HCT116 (cell line): Measurements from ENCODE around the gene PHF5A. TPM values are rescaled to one million over a fixed set of nuclear protein-coding genes. Genes with fewer than 3 reads are reported as not detected.
A peak's percentile ranks its signal among the peaks of the same experiment; 100 is the strongest.

Experiments used
- ATAC-seq: fragments of 200-7000 bp; cut with Tn5 transposase; 2 replicates; pipeline ENCODE4 v1.9.1; 2020; ENCODE audit warnings: mild to moderate bottlenecking, moderate library complexity
- BruUV-seq: library from RNA; stranded (reverse); fragments of 400-500 nt; replicated peaks from 2 replicates; lab custom pipeline; 2021; lab: Mats Ljungman, UMichigan
- CTCF ChIA-PET: fragments of 300-600 bp; sonication (Branson Sonifier 250); formaldehyde crosslinking; loops from one replicate; lab custom pipeline; 2021; ENCODE audit warnings: antibody characterized with exemption; lab: Charles Lee
- POLR2A ChIA-PET: fragments of 300-600, 350-600 bp; sonication (Branson Sonifier 250); formaldehyde crosslinking; loops from one replicate; lab custom pipeline; 2021; ENCODE audit warnings: antibody characterized with exemption; lab: Charles Lee
- RAD21 ChIA-PET, 2 experiments: fragments of 300-600 bp; sonication (Branson Sonifier 250); formaldehyde crosslinking; loops; one replicate each; lab custom pipeline; 2023; ENCODE audit warnings: low total read pairs in 2 of 2; ENCODE audit not compliant: uncharacterized antibody in 2 of 2, unreplicated experiment in 2 of 2, low non-redundant PET in 1 of 2; lab: Charles Lee
- DNase-seq: peaks from one replicate; pipeline ENCODE4 v3.0.0-alpha.2; 2010; ENCODE audit warnings: low read depth, low spot score
- H2AFZ ChIP-seq: fragments of 200-600 bp; shearing (Covaris generic), sonication (generic); 2 replicates; pipeline ENCODE4 v1.6.1; 2017; ENCODE audit warnings: low read depth, mixed run types, mixed read lengths, antibody characterized with exemption, low read length; ENCODE audit not compliant: poor library complexity, severe bottlenecking
- H3K27ac ChIP-seq: 2 replicates; pipeline ENCODE4 v1.5.1; 2012; ENCODE audit warnings: low read depth, low read length
- H3K27me3 ChIP-seq: fragments of 200-600 bp; sonication (generic); 2 replicates; pipeline ENCODE4 v1.6.1; 2016; ENCODE audit warnings: mixed run types, low read length, mixed read lengths; ENCODE audit not compliant: insufficient read depth
- H3K36me3 ChIP-seq, 2 experiments: fragments of 200-500 bp in 1 of 2; fragments of 200-600 bp in 1 of 2; sonication (Bioruptor generic) in 1 of 2; sonication (generic) in 1 of 2; 2 replicates each; pipeline versions ENCODE4 v1.5.1 to v1.6.1; 2014 to 2016; ENCODE audit warnings: low read length in 2 of 2, inconsistent platforms in 1 of 2, mixed read lengths in 1 of 2, mixed run types in 1 of 2; ENCODE audit not compliant: insufficient read depth in 2 of 2, control insufficient read depth in 1 of 2
- H3K4me1 ChIP-seq, 2 experiments: fragments of 200-600 bp in 1 of 2; sonication (generic) in 1 of 2; 2 replicates each; pipeline versions ENCODE4 v1.5.1 to v1.6.1; 2012 to 2017; ENCODE audit warnings: low read length in 2 of 2, inconsistent platforms in 1 of 2, mild to moderate bottlenecking in 1 of 2, mixed read lengths in 1 of 2, mixed run types in 1 of 2, moderate library complexity in 1 of 2; ENCODE audit not compliant: insufficient read depth in 2 of 2, control insufficient read depth in 1 of 2
- H3K4me2 ChIP-seq: fragments of 200-600 bp; sonication (generic); 2 replicates; pipeline ENCODE4 v1.6.1; 2017; ENCODE audit warnings: mixed run types, low read length, mixed read lengths
- H3K4me3 ChIP-seq, 2 experiments: fragments of 200-600 bp in 1 of 2; sonication (generic) in 1 of 2; replicated peaks in 1 of 2; 2 replicates each; pipeline ENCODE4 v1.5.1; 2011 to 2016; ENCODE audit warnings: low read length in 2 of 2, control low read depth in 1 of 2, low read depth in 1 of 2, mild to moderate bottlenecking in 1 of 2, mixed read lengths in 1 of 2, mixed run types in 1 of 2
- H3K79me2 ChIP-seq: fragments of 200-600 bp; sonication (generic); 2 replicates; pipeline ENCODE4 v1.6.1; 2017; ENCODE audit warnings: mild to moderate bottlenecking, mixed run types, low read length, moderate library complexity, mixed read lengths; ENCODE audit not compliant: insufficient read depth
- H3K9ac ChIP-seq: fragments of 200-600 bp; sonication (generic); 2 replicates; pipeline ENCODE4 v1.6.1; 2016; ENCODE audit warnings: low read length, mixed read lengths
- H3K9me2 ChIP-seq: fragments of 200-600 bp; sonication (generic), shearing (Covaris generic); 2 replicates; pipeline ENCODE4 v1.6.1; 2017; ENCODE audit warnings: mixed run types, mild to moderate bottlenecking, moderate library complexity; ENCODE audit not compliant: insufficient read depth
- H3K9me3 ChIP-seq, 2 experiments: fragments of 200-500 bp in 1 of 2; fragments of 200-600 bp in 1 of 2; sonication (Bioruptor generic) in 1 of 2; sonication (generic) in 1 of 2; 2 replicates each; pipeline ENCODE4 v1.6.1; 2014 to 2017; ENCODE audit warnings: low read length in 2 of 2, mixed read lengths in 2 of 2, inconsistent platforms in 1 of 2, low read depth in 1 of 2, mild to moderate bottlenecking in 1 of 2, mixed run types in 1 of 2, moderate library complexity in 1 of 2; ENCODE audit not compliant: control insufficient read depth in 1 of 2, insufficient read depth in 1 of 2
- H4K20me1 ChIP-seq: fragments of 200-600 bp; sonication (generic), shearing (Covaris generic); 2 replicates; pipeline ENCODE4 v1.6.1; 2017; ENCODE audit warnings: mixed run types, mild to moderate bottlenecking, moderate library complexity; ENCODE audit not compliant: insufficient read depth
- CBX3 ChIP-seq: IDR thresholded peaks from 2 replicates; pipeline ENCODE4 v1.6.1; 2012; ENCODE audit warnings: low read depth
- CEBPB ChIP-seq: IDR thresholded peaks from 2 replicates; pipeline ENCODE4 v1.6.1; 2012; ENCODE audit warnings: low read depth
- EGR1 ChIP-seq: IDR thresholded peaks from 2 replicates; pipeline ENCODE4 v1.6.1; 2012; ENCODE audit warnings: low read depth
- EZH2phosphoT487 ChIP-seq: fragments of 200-600 bp; IDR thresholded peaks from 2 replicates; pipeline ENCODE4 v1.6.1; 2018; ENCODE audit warnings: antibody characterized with exemption, borderline replicate concordance
- JUND ChIP-seq: IDR thresholded peaks from 2 replicates; pipeline ENCODE4 v1.6.1; 2012
- POLR2A ChIP-seq: IDR thresholded peaks from 2 replicates; pipeline ENCODE4 v1.7.0; 2011; ENCODE audit warnings: borderline replicate concordance; ENCODE audit not compliant: insufficient read depth, insufficient read length; ENCODE audit errors: extremely low read depth
- POLR2AphosphoS5 ChIP-seq: IDR thresholded peaks from 2 replicates; pipeline ENCODE4 v1.6.1; 2011; ENCODE audit warnings: mild to moderate bottlenecking, low read depth, low read length, moderate library complexity
- RAD21 ChIP-seq: IDR thresholded peaks from 2 replicates; pipeline ENCODE4 v1.6.1; 2012; ENCODE audit warnings: low read depth, mild to moderate bottlenecking
- SIN3A ChIP-seq: IDR thresholded peaks from 2 replicates; pipeline ENCODE4 v1.6.1; 2012; ENCODE audit warnings: low read depth
- SP1 ChIP-seq: IDR thresholded peaks from 2 replicates; pipeline ENCODE4 v1.6.1; 2012; ENCODE audit warnings: low read depth
- TCF7L2 ChIP-seq: IDR thresholded peaks from 2 replicates; pipeline ENCODE4 v1.7.0; 2011; ENCODE audit warnings: borderline replicate concordance, inconsistent platforms; ENCODE audit not compliant: insufficient read depth, insufficient read length; ENCODE audit errors: extremely low read depth
- YY1 ChIP-seq: IDR thresholded peaks from 2 replicates; pipeline ENCODE4 v1.6.1; 2011; ENCODE audit warnings: low read length, low read depth, moderate library complexity, mild to moderate bottlenecking; ENCODE audit not compliant: insufficient replicate concordance; ENCODE audit errors: extremely low read depth
- ZFX ChIP-seq: fragments of 450-650 bp; IDR thresholded peaks from 2 replicates; pipeline ENCODE4 v1.6.1; 2017
- ZNF274 ChIP-seq: fragments of 200-500 bp; sonication (Bioruptor generic); IDR thresholded peaks from 2 replicates; pipeline ENCODE4 v1.6.1; 2014; ENCODE audit warnings: mild to moderate bottlenecking, low read depth, low read length, inconsistent platforms
- intact Hi-C: fragments of 100-400 bp; cut with micrococcal nuclease; formaldehyde crosslinking; loops from 2 replicates; pipeline ENCODE4 v1.10.0; 2022
- total RNA-seq: library from RNA; stranded (reverse); gene quantifications from one replicate; pipeline ENCODE4 v1.2.1, GENCODE V29; 2021; ENCODE audit not compliant: unreplicated experiment
- TF ChIP-seq, protein P1 (sequence below): IDR thresholded peaks from 2 replicates; pipeline ENCODE4 v1.6.1; 2012
- TF ChIP-seq, protein P2 (sequence below), 3 experiments: fragments of 200-600 bp in 1 of 3; sonication (generic) in 1 of 3; IDR thresholded peaks in 2 of 3; conservative IDR thresholded peaks in 1 of 3; 2 replicates each; pipeline ENCODE4 v1.5.1; 2012 to 2017; ENCODE audit warnings: low read depth in 2 of 3, low read length in 2 of 3, antibody characterized with exemption in 1 of 3, borderline replicate concordance in 1 of 3, control low read depth in 1 of 3, mild to moderate bottlenecking in 1 of 3, mixed read lengths in 1 of 3, mixed run types in 1 of 3, moderate library complexity in 1 of 3; ENCODE audit not compliant: insufficient read depth in 1 of 3
- TF ChIP-seq, protein P3 (sequence below): IDR thresholded peaks from 2 replicates; pipeline ENCODE4 v1.6.1; 2012

Gene PHF5A
- total RNA-seq, 1 experiment from 2014 or later = 86.0 TPM

DNA sequence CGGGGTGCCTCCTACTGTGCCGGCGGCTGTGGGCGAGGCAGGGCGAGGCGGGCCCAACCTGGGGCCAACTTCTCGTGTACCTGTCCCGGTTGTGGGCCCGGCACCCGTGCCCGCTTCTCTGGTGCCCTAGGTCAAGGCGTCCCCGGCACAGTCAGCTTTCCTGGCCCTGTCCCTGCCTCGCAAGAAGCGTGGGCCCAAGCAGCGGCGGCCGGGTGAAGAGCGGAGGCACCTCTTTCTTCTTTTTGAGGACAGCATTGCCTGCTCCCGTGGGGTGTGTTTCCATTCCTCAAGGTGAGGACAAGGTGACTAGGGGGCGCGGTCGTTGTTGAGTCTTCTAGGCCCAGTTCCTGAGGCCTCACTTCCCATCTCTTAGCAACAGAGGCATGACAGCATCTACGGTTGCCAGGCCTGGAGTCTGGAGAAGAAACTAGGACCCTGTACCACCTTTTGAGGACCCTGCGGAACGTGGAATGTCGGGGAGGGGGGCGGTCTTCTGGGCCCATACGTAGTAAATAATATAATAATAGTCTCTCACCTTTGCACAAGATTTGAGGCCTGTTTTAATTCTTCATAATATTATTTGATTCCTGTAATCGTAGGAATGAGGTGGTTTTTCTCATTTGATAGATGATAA lies 843 bp upstream of the PHF5A start:
- TSS peak; percentile 66 for BruUV-seq
- H2AFZ ChIP-seq = no peak overlapping the region
- intact Hi-C loops = no loop called here
- ATAC-seq (peak; percentile 43), DNase-seq (no peak)
- RAD21 ChIA-PET = no interaction called here
- H3K27ac ChIP-seq = peak overlapping the region; percentile 85
- no peak for TF ChIP-seq ZNF274
- TF ChIP-seq ZFX = peak; percentile 79
- TF ChIP-seq EGR1 = no peak
- no peaks in the 10 kb centered on the region for H3K9me3 ChIP-seq
- peaks cover 14 to 17% of the 10 kb centered on the region in 2 experiments; a peak in 3 of 4 replicates for H3K4me1 ChIP-seq
- POLR2A ChIA-PET = interaction anchor here (1.0 to 2.5 kb wide), 7 partner anchors 11 to 121 kb away, joined by 3 to 57 read pairs (median 5); partner anchors contain the start of genes PMM1 and TOB2
- peaks cover 21 to 32% of the 10 kb centered on the region in 2 experiments; a peak in 3 of 4 replicates for H3K36me3 ChIP-seq
- H3K9me2 ChIP-seq = no peaks in the 10 kb centered on the region
- H3K79me2 ChIP-seq = peaks cover 93% of the 10 kb centered on the region
- H3K27me3 ChIP-seq = no peaks in the 10 kb centered on the region
- peak overlapping the region; percentile 86 for H3K4me2 ChIP-seq
- peak overlapping the region; percentile 83 to 87 for H3K4me3 ChIP-seq
- no peaks in the 10 kb centered on the region for H4K20me1 ChIP-seq
- peak overlapping the region; percentile 94 for H3K9ac ChIP-seq
- CTCF ChIA-PET = interaction anchor here (0.8 to 1.4 kb wide), 5 partner anchors 48 to 547 kb away, joined by 3 to 6 read pairs (median 3); no protein-coding TSS in a partner anchor

GRCh38 chr22:41461901-41462300 lies 6.6 kb downstream of the PHF5A start:
- ChIA-PET POLR2A (interaction anchor here (0.9 kb wide), 1 partner anchor 15 kb away, joined by 3 read pairs; the partner anchor contains the start of gene TOB2), CTCF (no interaction called here), RAD21 (no interaction called here)
- Histone ChIP-seq H3K79me2 (peaks cover 50% of the 10 kb centered on the region), H3K27me3 (no peaks in the 10 kb centered on the region), H3K9ac (no peak overlapping the region), H3K36me3 (peaks cover 46 to 58% of the 10 kb centered on the region in 2 experiments; a peak in 3 of 4 replicates), H2AFZ (no peak overlapping the region), H3K4me3 (no peak overlapping the region), H3K27ac (no peak overlapping the region), H3K4me2 (no peak overlapping the region), H4K20me1 (no peaks in the 10 kb centered on the region), H3K9me2 (no peaks in the 10 kb centered on the region), H3K4me1 (peaks cover 0 to under 1% of the 10 kb centered on the region in 2 experiments; a peak in 2 of 4 replicates)
- no TSS peak for BruUV-seq
- ATAC-seq = no peak
- intact Hi-C loops = no loop called here
- TF ChIP-seq RAD21 = no peak
- no peak for TF ChIP-seq CBX3
- TF ChIP-seq SIN3A = no peak
- no peak for TF ChIP-seq CEBPB
- no peak for TF ChIP-seq YY1
- no peak for TF ChIP-seq SP1
- TF ChIP-seq, protein P1, sequence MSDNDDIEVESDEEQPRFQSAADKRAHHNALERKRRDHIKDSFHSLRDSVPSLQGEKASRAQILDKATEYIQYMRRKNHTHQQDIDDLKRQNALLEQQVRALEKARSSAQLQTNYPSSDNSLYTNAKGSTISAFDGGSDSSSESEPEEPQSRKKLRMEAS = no peak
- TF ChIP-seq EGR1 = no peak
- TF ChIP-seq POLR2AphosphoS5 = no peak
- TF ChIP-seq, protein P2, sequence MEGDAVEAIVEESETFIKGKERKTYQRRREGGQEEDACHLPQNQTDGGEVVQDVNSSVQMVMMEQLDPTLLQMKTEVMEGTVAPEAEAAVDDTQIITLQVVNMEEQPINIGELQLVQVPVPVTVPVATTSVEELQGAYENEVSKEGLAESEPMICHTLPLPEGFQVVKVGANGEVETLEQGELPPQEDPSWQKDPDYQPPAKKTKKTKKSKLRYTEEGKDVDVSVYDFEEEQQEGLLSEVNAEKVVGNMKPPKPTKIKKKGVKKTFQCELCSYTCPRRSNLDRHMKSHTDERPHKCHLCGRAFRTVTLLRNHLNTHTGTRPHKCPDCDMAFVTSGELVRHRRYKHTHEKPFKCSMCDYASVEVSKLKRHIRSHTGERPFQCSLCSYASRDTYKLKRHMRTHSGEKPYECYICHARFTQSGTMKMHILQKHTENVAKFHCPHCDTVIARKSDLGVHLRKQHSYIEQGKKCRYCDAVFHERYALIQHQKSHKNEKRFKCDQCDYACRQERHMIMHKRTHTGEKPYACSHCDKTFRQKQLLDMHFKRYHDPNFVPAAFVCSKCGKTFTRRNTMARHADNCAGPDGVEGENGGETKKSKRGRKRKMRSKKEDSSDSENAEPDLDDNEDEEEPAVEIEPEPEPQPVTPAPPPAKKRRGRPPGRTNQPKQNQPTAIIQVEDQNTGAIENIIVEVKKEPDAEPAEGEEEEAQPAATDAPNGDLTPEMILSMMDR (IDR thresholded peaks at IDR 0.05 in 2 of 3, conservative IDR thresholded peaks at IDR 0.05 in 1 of 3; ENCODE audit: borderline replicate concordance in 1 of 3, insufficient read depth in 1 of 3, low read depth in 2 of 3, low read length in 2 of 3) = no peak
- no peak for TF ChIP-seq ZFX
- TF ChIP-seq ZNF274 = no peak
- TF ChIP-seq EZH2phosphoT487 = no peak
- no peak for TF ChIP-seq JUND
- TF ChIP-seq, protein P3, sequence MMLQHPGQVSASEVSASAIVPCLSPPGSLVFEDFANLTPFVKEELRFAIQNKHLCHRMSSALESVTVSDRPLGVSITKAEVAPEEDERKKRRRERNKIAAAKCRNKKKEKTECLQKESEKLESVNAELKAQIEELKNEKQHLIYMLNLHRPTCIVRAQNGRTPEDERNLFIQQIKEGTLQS = no peak
- TF ChIP-seq POLR2A = no peak
- TF ChIP-seq TCF7L2 = no peak
- TF ChIP-seq, all 23 proteins: peak for 0
- no peak for DNase-seq
- no peaks in the 10 kb centered on the region for H3K9me3 ChIP-seq
